Fibroblast of gingiva (primary cell): Measurements from ENCODE around the gene UMPS.
"Not testable (repeated sequence)": the region's sequence is repeated elsewhere in the genome, so short reads cannot be mapped to it uniquely, and the experiment has no call there.

Source experiments
- DNase-seq: peaks from one replicate; pipeline ENCODE4 v3.0.0-alpha.2; 2011; ENCODE audit warnings: low read depth

Gene UMPS

DNA sequence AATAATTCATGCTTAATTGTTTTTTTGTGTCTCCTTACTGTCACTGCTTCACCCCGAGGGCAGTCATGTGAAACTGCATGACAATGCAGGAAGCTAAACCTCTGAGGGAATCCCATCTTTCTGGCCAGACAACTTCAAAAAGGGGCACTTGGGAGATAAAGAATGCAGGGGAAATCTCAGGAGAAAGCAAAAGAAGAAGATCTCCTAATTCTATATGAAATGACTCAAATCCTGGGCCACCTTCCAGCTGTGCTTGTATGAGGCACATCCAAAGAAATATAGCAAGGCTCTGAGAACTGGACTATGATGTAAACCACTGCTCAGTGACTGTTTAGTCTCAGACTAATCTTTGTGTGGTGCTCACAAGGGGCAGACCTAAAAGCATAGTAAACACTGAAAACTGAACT lies 22.6 kb upstream of the UMPS start:
- peak; percentile 73 for DNase-seq

DNA sequence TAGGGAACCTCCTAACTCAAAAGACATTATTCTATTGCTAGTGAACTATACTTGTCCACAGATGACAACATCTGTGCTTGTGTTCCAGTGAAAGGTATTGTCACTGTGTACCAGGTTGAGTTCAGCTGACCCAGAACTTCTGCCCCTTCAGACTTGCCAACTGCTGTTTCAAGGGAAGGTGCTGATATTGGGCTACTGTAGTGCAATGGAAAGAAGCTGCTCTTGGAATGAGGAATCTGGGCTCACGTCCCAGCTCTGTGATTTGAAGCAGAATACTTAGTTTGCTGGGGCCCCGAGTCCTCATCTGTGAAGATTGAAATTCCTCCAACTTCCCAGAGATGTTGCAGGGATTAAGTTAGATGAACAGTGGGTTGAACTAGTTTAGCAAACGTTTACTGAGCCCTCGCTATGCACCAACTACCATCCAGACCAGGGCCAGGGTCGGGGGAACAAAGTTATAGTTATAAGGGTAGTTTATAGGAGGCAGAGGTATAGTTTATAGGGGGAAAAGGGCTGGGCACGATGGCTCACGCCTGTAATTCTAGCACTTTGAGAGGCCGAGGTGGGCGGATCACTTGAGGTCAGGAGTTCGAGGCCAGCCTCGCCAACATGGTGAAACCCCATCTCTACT lies 15.9 kb upstream of the UMPS start:
- peak; percentile 27 for DNase-seq

GRCh38 chr3:124722589-124722988 lies 7.7 kb upstream of the UMPS start:
- no peak for DNase-seq

DNA sequence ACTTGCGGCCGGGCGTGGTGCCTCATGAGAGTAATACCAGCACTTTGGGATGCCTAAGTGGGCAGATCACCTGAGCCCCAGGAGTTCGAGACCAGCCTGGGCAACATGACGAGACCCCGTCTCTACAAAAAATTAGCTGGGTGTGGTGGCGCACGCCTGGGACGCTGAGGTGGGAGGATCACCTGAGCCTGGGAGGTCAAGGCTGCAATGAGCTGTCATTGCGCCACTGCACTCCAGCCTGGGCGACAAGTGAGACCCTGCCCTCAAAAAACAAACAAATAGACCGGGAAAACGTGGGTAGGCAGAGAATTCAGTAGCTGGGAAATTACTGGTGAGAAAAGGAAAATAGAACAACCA lies 667 bp downstream of the UMPS start:
- DNase-seq = no peak

- DNase-seq = no peak
Observed at GRCh38 chr3:124731760-124732159, 1.5 kb downstream of the UMPS start.

- peak; percentile 50 for DNase-seq
Observed at GRCh38 chr3:124741027-124741426, 10.8 kb downstream of the UMPS start.

DNA sequence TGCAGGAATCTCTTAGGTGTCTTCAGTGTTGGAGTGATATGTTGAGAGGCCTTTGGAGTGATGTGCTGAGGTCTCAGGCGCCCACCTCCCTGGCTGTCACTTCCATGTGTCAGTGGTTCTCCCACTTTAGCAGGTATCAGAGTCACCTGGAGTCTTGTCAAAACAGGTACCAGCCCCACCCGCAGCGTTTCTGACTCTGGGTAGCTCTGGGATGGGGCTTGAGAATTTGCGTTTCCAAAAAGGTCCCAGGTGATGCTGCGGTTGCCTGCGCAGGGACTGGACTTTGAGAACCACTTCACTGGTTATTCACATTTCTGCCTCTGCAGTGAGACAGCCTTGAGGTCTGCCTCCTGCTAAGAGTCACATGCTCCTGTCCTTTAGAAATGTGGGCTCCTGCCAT lies 15.5 kb downstream of the UMPS start:
- DNase-seq = no peak

- no peak for DNase-seq
Observed at GRCh38 chr3:124747111-124747981, 17.1 kb downstream of the UMPS start.

DNA sequence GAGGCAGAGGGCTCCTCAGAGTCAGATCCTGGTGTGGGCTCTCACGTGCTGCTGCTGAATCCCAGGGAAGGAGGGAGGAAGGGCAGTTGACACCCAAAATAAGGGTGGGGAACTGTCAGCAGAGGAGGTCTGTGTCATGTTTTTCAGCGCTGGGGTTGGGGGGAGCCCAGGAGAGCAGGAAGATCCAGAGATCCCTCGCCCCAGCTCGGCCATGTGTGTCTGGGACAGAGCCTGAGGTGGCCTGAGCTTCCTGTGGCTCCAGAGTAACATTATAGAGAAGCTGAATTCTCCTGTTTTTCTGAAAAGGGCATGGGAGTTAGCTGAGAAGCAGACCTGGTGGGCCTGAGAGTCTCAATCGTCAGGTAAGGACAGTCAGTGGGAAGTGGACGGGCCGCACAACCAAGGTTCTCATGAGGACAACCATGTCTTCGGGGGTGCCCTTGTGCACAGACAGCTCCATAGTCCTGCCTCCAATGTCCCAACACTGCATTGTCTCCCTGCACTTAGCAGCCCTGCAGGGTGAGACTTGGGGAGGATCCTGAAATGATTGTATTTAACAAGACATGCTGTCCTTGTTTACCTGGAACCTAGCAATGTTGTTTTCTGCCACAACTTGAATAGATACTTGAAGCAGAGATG lies 18.4 kb downstream of the UMPS start:
- DNase-seq = no peak

GRCh38 chr3:124749877-124750276 lies 19.6 kb downstream of the UMPS start:
- DNase-seq = not testable (repeated sequence)

DNA sequence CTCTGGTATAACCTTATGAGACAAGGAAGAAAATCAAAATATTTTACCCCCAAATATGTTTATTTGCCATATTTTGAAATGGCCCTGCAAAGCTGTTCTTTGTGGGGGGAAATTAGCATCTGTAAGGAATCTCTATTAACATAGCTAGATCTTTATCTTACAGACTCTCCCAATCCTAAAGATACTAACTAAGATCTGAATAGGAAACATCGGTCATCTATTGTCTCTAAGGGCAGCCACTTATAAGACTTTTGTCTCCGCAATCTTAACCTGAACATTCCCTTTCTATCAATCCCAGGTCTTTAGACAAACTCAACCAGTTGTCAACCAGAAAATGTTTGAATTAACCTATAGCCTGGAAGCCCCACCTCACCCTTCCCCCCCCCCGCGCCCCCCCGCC lies 21.2 kb downstream of the UMPS start:
- DNase-seq = no peak

DNA sequence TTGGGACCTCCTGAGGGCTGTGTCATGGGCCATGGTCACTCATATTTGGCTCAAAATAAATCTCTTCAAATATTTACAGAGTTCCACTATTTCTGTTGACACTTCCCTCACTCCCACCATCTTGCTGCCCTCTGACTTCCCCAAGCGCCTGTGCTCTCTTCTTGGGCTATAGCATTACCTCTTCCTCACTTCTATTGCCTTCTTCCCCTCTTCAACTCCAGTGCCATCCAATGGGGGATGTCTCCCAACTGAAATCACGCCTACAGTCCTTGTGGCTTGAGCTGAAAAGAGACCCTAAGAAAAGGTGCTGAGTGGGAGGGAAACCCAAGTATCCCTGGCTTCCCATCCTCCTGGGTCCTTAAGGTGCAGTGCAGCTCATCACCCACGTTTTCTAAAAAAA lies 21.8 kb downstream of the UMPS start:
- DNase-seq = no peak

DNA sequence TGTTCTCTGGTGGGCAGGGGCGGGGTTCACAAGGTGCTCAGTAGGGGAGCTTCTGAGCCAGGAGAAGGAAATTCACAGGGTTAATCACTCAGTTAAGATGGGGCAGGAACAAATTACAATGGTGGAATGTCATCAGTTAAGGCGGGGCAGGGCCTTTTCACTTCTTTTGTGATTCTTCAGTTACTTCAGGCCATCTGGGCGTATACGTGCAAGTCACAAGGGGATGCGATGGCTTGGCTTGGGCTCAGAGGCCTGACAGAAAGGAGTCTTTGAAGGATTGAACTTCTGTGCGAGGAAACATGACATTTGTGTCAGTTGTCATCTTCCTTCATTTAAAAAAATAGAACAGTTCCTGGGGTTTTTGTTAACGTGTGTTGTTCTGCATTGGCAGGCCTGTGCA lies 27.7 kb downstream of the UMPS start:
- not testable (repeated sequence) for DNase-seq

- DNase-seq = no peak
Observed at GRCh38 chr3:124758851-124759635, 28.8 kb downstream of the UMPS start.

- no peak for DNase-seq
Observed at GRCh38 chr3:124759666-124760401, 29.6 kb downstream of the UMPS start.

DNA sequence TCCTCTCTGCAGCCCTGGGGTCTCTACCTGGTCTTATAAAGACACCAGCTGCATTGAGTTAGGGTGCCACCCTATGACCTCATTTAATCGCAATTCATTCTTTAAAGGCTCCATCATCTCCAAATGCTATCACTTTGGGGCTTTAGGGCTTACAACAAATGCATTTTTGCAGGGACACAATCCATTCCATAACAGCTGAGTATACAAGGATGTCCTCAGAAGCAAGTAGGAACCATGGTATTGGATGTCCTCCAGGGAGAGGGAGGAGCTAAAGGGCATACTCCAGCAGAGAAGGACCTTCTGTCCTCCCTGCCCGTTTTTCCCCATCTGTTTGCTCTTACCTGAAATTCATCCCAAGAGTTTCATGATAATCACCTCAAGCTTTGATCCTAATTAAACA lies 30.3 kb downstream of the UMPS start:
- peak; percentile 68 for DNase-seq

GRCh38 chr3:124761250-124761796 lies 31.1 kb downstream of the UMPS start:
- DNase-seq = peak; percentile 91

DNA sequence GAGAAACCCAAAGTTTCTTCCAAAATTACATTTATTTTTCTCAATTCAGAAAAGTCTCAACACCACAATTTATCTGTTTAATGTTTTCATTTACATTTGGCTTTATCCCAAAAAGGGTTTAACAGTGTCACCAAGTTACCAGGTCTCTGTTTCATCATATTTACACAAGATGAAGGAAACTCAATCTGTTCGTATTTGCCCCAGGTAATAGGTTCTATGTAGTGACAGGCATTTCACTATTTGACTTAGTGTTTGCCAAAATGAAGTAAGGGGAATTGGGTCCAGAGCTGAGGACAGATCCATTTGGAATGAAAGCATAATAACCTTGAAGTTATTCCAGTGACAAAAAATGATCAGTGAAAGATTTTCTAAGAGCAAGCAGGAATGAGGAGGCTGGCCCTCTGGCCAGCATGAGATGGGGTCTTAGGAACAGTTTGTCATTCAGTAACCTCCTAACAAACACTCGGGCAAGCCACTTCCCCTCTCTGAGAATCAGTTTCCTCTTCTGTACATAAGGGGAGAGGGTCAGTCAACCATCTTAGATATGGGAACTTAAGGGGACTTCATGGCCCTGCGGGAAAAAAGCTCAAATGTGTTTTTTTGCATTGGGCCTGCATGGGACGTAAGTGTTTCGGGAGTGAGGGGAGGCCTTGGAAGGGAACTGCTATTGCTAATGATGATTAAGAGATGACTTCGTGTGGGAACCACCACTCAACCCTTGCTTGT lies 31.8 kb downstream of the UMPS start:
- no peak for DNase-seq

DNA sequence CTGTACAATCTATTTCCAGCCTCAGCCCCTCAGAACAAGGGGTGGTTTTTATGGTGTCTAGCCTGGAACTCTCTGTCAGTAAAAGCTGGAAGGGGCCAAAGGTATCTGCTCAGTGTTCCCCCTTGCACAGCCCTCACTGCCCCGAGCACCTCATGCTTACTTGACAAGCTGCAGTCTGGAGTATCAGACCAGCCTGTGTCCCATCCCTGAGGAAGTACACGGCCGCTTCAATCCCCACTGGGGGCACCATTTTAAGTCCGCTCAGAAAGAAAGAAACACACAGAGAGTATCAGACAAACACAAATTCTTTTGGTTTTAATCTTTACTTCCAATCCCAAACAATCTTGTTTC lies 32.4 kb downstream of the UMPS start:
- no peak for DNase-seq

GRCh38 chr3:124763206-124763605 lies 33.0 kb downstream of the UMPS start:
- no peak for DNase-seq
